ENCODE data around the gene TEAD1. TPM values are rescaled to one million over a fixed set of nuclear protein-coding genes. Genes with fewer than 3 reads are reported as not detected.

Gene TEAD1
- total RNA-seq, 1 donor from 2014 or later, result 158 TPM

DNA sequence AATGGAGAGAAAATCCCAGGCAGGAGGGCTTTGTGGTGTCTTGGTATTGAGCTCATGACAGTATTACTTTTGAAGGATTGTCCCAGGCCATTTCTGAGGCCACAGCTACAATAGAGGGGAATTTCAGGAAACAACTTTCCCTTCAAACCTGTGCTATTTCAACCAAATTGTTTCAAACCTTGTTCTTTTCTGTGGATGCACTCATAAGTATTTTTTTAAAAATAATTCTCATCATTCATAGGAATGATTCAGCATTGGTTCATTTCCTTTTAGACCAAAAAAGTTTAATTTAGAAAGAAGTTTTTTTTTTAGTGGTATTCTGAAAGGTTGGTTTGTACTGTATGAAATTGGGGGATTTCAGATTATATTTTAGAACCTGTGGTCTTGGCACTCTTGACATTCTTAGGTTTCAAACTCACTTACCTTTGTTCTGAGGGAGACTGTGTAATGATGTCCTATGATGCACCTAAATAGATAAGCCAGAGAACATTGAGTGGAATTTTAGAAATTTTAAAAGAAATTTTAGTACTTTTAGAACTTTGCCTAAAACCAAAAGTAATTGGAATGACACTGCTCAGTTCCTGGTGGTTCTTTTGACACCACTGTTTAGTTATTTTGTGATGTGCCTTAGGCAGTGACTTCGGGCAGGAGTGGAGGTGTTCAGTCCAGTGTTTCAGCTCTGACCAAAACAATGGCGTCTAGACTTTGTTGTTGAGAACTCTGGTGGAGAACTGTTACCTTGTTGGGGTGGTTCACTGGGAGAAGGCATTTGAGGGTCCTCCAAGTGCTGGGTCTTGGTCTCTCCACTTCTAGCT, 12.2 kb downstream of the TEAD1 start:
- no peak for DNase-seq (ENCODE audit: low spot score)

GRCh38 chr11:12687216-12687623, 13.0 kb downstream of the TEAD1 start:
- no peak for DNase-seq (ENCODE audit: low spot score)

- DNase-seq (ENCODE audit: low spot score), result no peak
Measured at GRCh38 chr11:12687740-12688139, 13.5 kb downstream of the TEAD1 start.

GRCh38 chr11:12689029-12689755, 15.0 kb downstream of the TEAD1 start:
- no peak for DNase-seq (ENCODE audit: low spot score)

- no peak for DNase-seq (ENCODE audit: low spot score)
Measured at GRCh38 chr11:12690663-12691062, 16.4 kb downstream of the TEAD1 start.

- no peak for DNase-seq (ENCODE audit: low spot score)
Measured at GRCh38 chr11:12691473-12691872, 17.3 kb downstream of the TEAD1 start.

DNA sequence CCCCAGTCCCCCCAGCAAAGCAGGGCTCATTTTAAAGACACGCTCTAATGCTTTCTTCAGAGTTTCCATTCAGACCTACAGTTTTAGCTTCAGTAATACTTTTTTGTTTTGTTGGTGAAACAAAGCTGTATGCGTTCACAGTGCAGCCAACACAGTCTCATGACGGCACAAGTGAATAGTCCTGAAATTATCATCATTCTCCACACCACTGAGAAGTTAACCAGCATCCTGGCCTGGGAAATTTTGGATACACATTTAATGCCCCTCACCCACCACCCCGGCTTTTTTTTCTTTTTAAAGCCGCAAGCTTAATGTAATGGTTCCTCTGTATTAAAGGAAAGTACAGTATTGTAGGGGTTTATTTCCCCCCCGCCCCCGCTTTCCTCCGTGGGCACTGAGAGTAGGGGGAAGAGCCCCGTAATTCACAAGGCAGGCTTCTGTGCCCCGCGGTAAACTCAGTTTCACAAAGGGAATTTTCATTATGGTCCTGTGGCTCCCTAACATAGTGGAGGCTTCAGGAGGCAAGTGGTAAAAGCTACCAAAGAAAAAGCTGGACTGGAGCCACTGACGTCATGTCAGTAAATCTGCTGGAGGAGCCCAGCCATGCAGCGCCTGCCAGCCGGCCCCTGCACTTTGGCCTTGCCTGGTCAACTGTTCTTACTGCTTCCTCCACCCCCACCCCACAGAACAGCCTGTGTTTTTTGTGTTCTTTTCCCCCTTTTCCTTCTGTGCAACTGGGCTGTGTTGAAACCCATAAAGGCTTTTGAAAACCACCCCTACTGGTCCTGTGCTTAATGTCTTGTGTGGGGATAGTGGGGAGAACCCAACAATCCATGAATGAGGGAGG, 18.2 kb downstream of the TEAD1 start:
- peak; percentile 92 for DNase-seq (ENCODE audit: low spot score)

DNA sequence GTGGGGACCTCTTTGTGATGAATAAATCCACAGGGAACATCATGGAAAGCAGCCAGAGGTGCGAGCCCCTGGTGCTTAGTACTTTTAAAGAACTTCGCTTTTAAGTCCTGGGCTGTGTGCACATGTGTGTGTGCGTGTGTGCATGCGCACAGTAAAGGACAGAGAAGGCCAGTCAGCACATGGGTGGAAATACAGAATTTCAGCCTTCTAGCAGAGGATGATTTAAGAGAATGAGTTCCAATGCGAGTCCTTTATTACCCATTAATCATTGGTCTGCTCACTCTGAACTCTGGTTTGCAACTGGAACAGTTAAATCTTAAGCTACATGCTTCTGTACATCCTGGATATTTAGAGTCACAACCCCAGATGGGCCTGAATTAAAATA, 18.9 kb downstream of the TEAD1 start:
- peak; percentile 70 for DNase-seq (ENCODE audit: low spot score)

- DNase-seq (ENCODE audit: low spot score), result peak; percentile 95
Measured at GRCh38 chr11:12693479-12694182, 19.4 kb downstream of the TEAD1 start.

- no peak for DNase-seq (ENCODE audit: low spot score)
Measured at GRCh38 chr11:12694183-12694531, 19.9 kb downstream of the TEAD1 start.

DNA sequence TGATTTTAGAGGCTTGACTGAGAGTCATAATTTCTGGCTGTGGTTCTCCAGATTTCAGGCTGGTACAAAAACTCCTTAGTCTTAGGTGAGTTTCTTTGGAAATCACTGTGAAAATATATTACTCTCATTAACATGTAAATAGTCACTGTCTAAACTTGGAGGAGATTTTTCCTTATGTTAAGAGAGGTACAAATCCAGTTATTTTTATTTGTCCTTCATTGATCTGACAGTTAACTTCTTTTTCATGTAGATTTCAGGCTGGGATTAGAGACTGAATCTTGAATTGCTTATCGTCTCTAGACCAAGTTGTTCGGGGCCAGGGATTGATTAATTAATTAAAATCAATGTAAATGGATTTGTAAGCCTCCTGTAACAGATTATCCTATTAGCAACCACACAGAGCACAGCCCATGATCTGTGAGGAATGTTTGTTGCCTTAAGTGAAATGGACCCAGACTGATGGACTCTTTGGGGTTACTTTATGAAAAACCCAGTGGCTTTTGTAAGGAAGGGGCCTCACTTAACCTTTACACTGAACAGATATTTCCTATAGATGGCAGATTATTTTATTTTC, 21.1 kb downstream of the TEAD1 start:
- DNase-seq (ENCODE audit: low spot score), result no peak

DNA sequence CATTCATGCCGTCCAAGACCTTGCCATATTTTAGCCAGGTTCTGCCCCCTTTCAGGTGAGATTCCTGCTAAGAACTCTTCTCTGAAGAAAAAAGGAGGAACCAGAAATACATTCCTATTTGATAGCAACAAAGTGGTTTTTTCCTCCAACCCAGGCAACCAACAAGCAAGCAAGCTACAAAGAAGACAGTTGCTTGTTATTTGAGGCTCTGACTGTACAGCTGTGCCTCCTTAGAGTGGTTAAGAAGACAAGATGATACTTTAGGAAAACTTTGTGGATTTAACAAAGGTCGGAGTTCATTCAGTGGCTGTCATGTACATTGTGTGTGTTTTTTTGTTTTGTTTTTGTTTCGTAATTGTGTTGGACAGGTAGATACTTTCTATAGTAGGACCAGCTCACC, 21.7 kb downstream of the TEAD1 start:
- no peak for DNase-seq (ENCODE audit: low spot score)

GRCh38 chr11:12696911-12697581, 22.8 kb downstream of the TEAD1 start:
- DNase-seq (ENCODE audit: low spot score), result no peak

- DNase-seq (ENCODE audit: low spot score), result no peak
Measured at GRCh38 chr11:12698048-12698447, 23.8 kb downstream of the TEAD1 start.

GRCh38 chr11:12701811-12702592, 27.8 kb downstream of the TEAD1 start:
- DNase-seq (ENCODE audit: low spot score), result peak; percentile 62

DNA sequence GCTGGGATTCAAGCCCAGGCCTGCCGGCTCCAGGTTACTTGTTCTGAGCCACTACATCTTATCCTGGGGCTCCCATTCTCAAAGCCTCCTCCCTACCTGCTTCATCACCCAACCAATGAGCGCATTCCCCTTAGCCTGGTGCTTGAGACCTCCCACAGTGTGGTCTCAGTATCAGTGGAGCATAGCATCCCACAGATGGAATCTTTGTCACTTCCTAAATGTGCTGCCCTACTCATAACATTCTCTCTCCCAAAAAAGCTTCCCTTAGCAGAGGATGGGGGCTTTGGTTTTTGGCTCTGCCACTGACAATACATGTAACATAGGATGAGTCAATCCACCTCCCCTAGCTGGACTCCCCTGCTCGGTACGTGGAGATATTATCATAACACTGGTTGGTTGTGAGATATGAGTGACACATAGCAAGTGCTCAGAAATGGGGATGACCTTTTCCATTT, 28.8 kb downstream of the TEAD1 start:
- no peak for DNase-seq (ENCODE audit: low spot score)

- no peak for DNase-seq (ENCODE audit: low spot score)
Measured at GRCh38 chr11:12704049-12704448, 29.8 kb downstream of the TEAD1 start.

GRCh38 chr11:12705874-12706273, 31.7 kb downstream of the TEAD1 start:
- DNase-seq (ENCODE audit: low spot score), result no peak

Data from umbilical cord (tissue), 2 donors.